Activated T-helper 1 cell treated with anti-CD3 and anti-CD28 coated beads, Interleukin-2, amount 50 U/mL, for 16 hours (primary cell): ENCODE data around the gene ZNF496.
"Not testable (repeated sequence)": the region's sequence is repeated elsewhere in the genome, so short reads cannot be mapped to it uniquely, and the experiment has no call there.

Experiments
- DNase-seq, 2 donors: peaks; one replicate each; pipeline ENCODE4 v3.0.0-alpha.2; 2020; ENCODE audit warnings: low read depth in 1 of 2, low spot score in 1 of 2

The ZNF496 gene

GRCh38 chr1:247295746-247296145 is 35.9 kb downstream of the ZNF496 start:
- DNase-seq, result no peak

GRCh38 chr1:247295274-247295684 is 36.4 kb downstream of the ZNF496 start:
- no peak for DNase-seq

GRCh38 chr1:247294282-247294681 is 37.4 kb downstream of the ZNF496 start:
- DNase-seq, result no peak

GRCh38 chr1:247293047-247293446 is 38.6 kb downstream of the ZNF496 start:
- no peak for DNase-seq

GRCh38 chr1:247291833-247292561 is 39.7 kb downstream of the ZNF496 start:
- no peak for DNase-seq

GRCh38 chr1:247291161-247291560 is 40.5 kb downstream of the ZNF496 start:
- DNase-seq, result no peak

GRCh38 chr1:247290576-247290975 is 41.1 kb downstream of the ZNF496 start:
- no peak for DNase-seq

GRCh38 chr1:247289274-247289892 is 42.3 kb downstream of the ZNF496 start:
- not testable (repeated sequence) for DNase-seq

GRCh38 chr1:247288341-247288740 is 43.3 kb downstream of the ZNF496 start:
- DNase-seq, result no peak

- DNase-seq, result no peak
Measured at GRCh38 chr1:247287460-247287859, 44.2 kb downstream of the ZNF496 start.

GRCh38 chr1:247286134-247286670 is 45.5 kb downstream of the ZNF496 start:
- no peak for DNase-seq

GRCh38 chr1:247281001-247281574 is 50.6 kb downstream of the ZNF496 start:
- no peak for DNase-seq

GRCh38 chr1:247277191-247277590 is 54.5 kb downstream of the ZNF496 start:
- DNase-seq, result no peak

GRCh38 chr1:247274605-247275256 is 56.9 kb downstream of the ZNF496 start:
- no peak for DNase-seq

GRCh38 chr1:247273013-247273412 is 58.7 kb downstream of the ZNF496 start:
- DNase-seq, result no peak

GRCh38 chr1:247270003-247270402 is 61.7 kb downstream of the ZNF496 start:
- no peak for DNase-seq

GRCh38 chr1:247269133-247269532 is 62.5 kb downstream of the ZNF496 start:
- no peak for DNase-seq

- DNase-seq, result no peak
Measured at GRCh38 chr1:247268390-247269045, 63.1 kb downstream of the ZNF496 start.

- no peak for DNase-seq
Measured at GRCh38 chr1:247266053-247266452, 65.6 kb downstream of the ZNF496 start.

GRCh38 chr1:247255772-247256171 is 75.9 kb downstream of the ZNF496 start, which contains the start of gene VN1R5:
Gene VN1R5, plus strand, starts transcription at chr1:247256072.
- not testable (repeated sequence) for DNase-seq

- DNase-seq, result no peak
Measured at GRCh38 chr1:247247568-247247967, 84.1 kb downstream of the ZNF496 start.
